ENCODE data around the gene XAB2.
"Not testable (repeated sequence)": the region's sequence is repeated elsewhere in the genome, so short reads cannot be mapped to it uniquely, and the experiment has no call there.

The XAB2 gene

DNA sequence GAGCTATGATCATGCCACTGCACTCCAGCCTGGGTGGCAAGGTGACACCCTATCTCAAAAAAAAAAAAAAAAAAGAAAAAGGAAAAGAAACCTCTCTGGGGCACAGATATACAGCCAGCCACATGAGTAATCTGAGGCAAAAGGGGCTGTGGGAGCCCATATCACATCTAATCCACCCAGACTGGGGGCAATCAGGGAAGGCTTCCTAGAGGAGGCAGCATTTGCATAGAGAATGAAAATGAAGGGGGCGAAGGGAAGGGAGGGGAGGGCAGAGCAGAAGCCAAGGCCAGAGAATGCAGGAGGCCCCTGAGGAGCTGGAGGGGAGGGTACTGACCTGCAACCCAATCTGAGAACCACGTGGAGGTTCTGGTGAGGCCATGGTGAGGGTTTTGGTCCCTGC lies 20.8 kb upstream of the XAB2 start:
- no peaks in the 10 kb centered on the region for H3K9me3 ChIP-seq (ENCODE audit: control insufficient read depth in 1 of 2, low read length in 2 of 2)
- H3K9ac ChIP-seq (ENCODE audit: low read depth in 1 of 2, low read length in 2 of 2): no peak overlapping the region
- H3K4me3 ChIP-seq (ENCODE audit: low read depth in 1 of 2, low read length in 2 of 2): no peak overlapping the region
- H3K27ac ChIP-seq (ENCODE audit: low read depth, low read length): no peak overlapping the region
- no peaks in the 10 kb centered on the region for H3K27me3 ChIP-seq (ENCODE audit: control insufficient read depth in 1 of 2, insufficient read depth in 2 of 2, low read length in 2 of 2)
- peaks cover 0 to 8% of the 10 kb centered on the region in 2 donors for H3K36me3 ChIP-seq (ENCODE audit: control insufficient read depth in 1 of 2, insufficient read depth in 2 of 2, low read length in 2 of 2)
- H3K4me1 ChIP-seq (ENCODE audit: control insufficient read depth in 1 of 2, insufficient read depth in 2 of 2, low read length in 2 of 2): peaks cover 3 to 4% of the 10 kb centered on the region in 2 donors

DNA sequence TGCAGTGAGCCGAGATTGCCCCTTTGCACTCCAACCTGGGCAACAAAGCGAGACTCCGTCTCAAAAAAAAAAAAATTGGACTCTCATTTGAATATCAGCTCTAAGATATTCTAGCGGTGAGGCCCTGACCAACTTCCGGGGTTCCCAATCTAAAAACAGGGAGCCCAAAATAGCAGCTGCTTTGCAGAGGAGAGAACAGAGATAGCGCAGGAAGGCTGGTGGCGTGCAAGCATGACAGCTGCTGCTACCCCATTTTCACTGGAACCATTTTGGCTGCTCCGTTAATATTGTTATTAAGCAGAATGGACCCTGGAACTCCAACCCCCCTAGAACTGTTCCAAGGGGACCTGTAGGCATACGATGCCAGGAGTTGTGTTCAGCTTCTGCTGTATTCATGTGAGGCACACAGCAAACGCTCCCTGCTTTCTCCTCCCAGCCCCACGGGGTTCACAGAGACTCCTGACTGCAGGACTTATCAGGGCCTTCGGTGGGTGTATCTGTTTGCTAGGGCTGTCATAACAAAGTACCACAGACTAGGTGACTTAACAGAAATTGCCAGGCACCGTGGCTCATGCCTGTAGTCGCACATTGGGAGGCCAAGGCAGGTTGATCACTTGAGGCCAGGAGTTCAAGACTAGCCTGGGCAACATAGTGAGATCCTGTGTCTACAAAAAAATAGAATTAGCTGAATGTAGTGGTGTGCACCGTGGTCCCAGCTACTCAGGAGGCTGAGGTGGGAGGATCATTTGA lies 19.1 kb upstream of the XAB2 start:
- Histone ChIP-seq H3K36me3 (ENCODE audit: control insufficient read depth in 1 of 2, insufficient read depth in 2 of 2, low read length in 2 of 2) (peaks cover 0 to 16% of the 10 kb centered on the region in 2 donors), H3K4me1 (ENCODE audit: control insufficient read depth in 1 of 2, insufficient read depth in 2 of 2, low read length in 2 of 2) (peaks cover 3 to 4% of the 10 kb centered on the region in 2 donors), H3K9ac (ENCODE audit: low read depth in 1 of 2, low read length in 2 of 2) (no peak overlapping the region), H3K9me3 (ENCODE audit: control insufficient read depth in 1 of 2, low read length in 2 of 2) (no peaks in the 10 kb centered on the region), H3K4me3 (ENCODE audit: low read depth in 1 of 2, low read length in 2 of 2) (no peak overlapping the region), H3K27ac (ENCODE audit: low read depth, low read length) (no peak overlapping the region), H3K27me3 (ENCODE audit: control insufficient read depth in 1 of 2, insufficient read depth in 2 of 2, low read length in 2 of 2) (no peaks in the 10 kb centered on the region)

DNA sequence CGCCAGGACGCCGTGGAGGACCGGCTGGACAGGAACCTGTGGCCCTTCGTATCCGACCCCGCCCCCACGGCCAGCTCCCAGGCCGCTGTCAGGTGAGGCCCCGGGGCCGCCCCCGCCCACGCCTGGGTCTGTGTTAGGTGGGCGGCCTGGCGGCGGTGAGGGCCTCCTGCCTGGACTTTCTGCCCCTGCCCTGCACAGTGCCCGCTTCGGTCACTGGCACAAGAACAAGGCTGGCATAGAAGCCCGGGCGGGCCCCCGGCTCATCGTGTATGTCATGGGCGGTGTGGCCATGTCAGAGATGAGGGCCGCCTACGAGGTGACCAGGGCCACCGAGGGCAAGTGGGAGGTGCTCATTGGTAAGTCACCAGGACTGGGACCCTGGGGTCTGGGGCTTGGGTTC lies 17.8 kb upstream of the XAB2 start:
- H3K4me1 ChIP-seq (ENCODE audit: control insufficient read depth in 1 of 2, insufficient read depth in 2 of 2, low read length in 2 of 2): peaks cover under 1 to 1% of the 10 kb centered on the region in 2 donors
- no peak overlapping the region for H3K4me3 ChIP-seq (ENCODE audit: low read depth in 1 of 2, low read length in 2 of 2)
- no peak overlapping the region for H3K27ac ChIP-seq (ENCODE audit: low read depth, low read length)
- peaks cover 0 to 25% of the 10 kb centered on the region in 2 donors for H3K36me3 ChIP-seq (ENCODE audit: control insufficient read depth in 1 of 2, insufficient read depth in 2 of 2, low read length in 2 of 2)
- no peaks in the 10 kb centered on the region for H3K9me3 ChIP-seq (ENCODE audit: control insufficient read depth in 1 of 2, low read length in 2 of 2)
- H3K27me3 ChIP-seq (ENCODE audit: control insufficient read depth in 1 of 2, insufficient read depth in 2 of 2, low read length in 2 of 2): no peaks in the 10 kb centered on the region
- H3K9ac ChIP-seq (ENCODE audit: low read depth in 1 of 2, low read length in 2 of 2): no peak overlapping the region

DNA sequence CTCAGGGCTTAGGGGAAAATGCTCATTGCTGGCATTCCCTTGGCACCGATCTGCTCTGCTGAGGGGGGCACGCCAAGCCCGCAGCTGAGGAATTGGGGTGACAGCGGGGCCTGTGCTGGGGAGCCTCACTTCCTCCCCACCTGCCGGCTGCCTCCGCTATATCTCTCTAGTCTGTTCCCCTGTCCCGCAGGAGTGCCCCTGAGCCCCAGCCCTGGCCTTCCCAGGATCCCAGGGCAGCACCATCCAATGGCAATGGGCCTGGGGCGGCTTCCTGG lies 17.0 kb upstream of the XAB2 start:
- Histone ChIP-seq H3K9me3 (ENCODE audit: control insufficient read depth in 1 of 2, low read length in 2 of 2) (no peaks in the 10 kb centered on the region), H3K27ac (ENCODE audit: low read depth, low read length) (no peak overlapping the region), H3K9ac (ENCODE audit: low read depth in 1 of 2, low read length in 2 of 2) (no peak overlapping the region), H3K27me3 (ENCODE audit: control insufficient read depth in 1 of 2, insufficient read depth in 2 of 2, low read length in 2 of 2) (no peaks in the 10 kb centered on the region), H3K4me3 (ENCODE audit: low read depth in 1 of 2, low read length in 2 of 2) (no peak overlapping the region), H3K4me1 (ENCODE audit: control insufficient read depth in 1 of 2, insufficient read depth in 2 of 2, low read length in 2 of 2) (no peaks in the 10 kb centered on the region), H3K36me3 (ENCODE audit: control insufficient read depth in 1 of 2, insufficient read depth in 2 of 2, low read length in 2 of 2) (peaks cover 0 to 28% of the 10 kb centered on the region in 2 donors)

DNA sequence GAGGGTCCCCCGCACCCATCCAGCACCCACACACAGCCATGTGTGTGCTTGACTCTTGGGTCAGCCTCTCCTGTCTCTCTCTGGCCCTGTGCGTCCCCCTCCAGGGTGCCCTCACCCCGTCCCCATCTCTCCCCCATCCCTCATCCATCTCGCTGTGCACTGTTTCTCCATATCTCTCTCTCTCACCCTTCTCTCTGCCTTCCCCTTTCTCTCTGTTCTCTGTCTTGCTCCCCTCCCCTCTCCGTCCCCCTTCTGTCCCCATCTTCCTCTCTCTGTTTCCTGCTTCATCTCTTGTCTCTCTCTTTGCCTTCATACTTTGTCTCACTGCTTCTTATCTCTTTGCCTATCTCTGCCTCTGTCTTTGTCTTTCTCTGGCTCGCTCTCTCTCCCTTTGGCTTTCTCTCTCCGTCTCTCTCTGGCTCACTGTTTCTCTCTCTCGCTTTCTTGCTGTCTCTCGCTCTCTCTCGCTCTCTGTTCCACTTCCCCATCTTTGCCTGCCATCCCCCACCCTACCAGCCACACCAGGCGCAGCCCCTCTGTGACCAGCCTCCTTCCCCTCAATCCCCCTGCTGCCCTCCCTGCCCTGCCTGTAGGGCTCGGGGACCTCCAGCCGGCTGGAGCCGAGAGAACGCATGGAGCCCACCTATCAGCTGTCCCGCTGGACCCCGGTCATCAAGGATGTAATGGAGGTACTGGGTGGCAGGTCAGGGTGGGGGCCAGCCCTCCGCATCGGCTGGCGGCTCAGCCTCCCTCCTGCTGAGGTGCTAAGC lies 16.5 kb upstream of the XAB2 start:
- Histone ChIP-seq H3K4me1 (ENCODE audit: control insufficient read depth in 1 of 2, insufficient read depth in 2 of 2, low read length in 2 of 2) (no peaks in the 10 kb centered on the region), H3K27ac (ENCODE audit: low read depth, low read length) (no peak overlapping the region), H3K4me3 (ENCODE audit: low read depth in 1 of 2, low read length in 2 of 2) (no peak overlapping the region), H3K9me3 (ENCODE audit: control insufficient read depth in 1 of 2, low read length in 2 of 2) (no peaks in the 10 kb centered on the region), H3K9ac (ENCODE audit: low read depth in 1 of 2, low read length in 2 of 2) (no peak overlapping the region), H3K36me3 (ENCODE audit: control insufficient read depth in 1 of 2, insufficient read depth in 2 of 2, low read length in 2 of 2) (peaks cover 0 to 28% of the 10 kb centered on the region in 2 donors), H3K27me3 (ENCODE audit: control insufficient read depth in 1 of 2, insufficient read depth in 2 of 2, low read length in 2 of 2) (no peaks in the 10 kb centered on the region)

DNA sequence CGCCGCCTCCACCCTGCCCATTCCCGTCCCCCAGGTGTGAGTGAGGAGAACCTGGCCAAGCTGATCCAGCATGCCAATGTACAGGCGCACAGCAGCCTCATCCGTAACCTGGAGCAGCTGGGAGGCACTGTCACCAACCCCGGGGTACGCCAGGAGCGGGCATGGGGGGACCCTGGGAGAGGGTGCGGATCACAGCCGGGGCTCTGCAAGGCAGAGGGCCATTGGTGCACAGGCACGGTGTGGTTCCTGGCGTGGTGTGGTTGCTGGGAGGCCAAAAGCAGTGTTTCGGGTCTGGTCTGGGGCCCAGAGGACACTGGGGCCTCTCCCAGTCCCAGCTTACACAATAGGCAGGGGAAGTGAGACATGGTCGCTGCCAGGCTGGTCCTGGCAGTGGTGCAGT lies 15.8 kb upstream of the XAB2 start:
- Histone ChIP-seq H3K27me3 (ENCODE audit: control insufficient read depth in 1 of 2, insufficient read depth in 2 of 2, low read length in 2 of 2) (peaks cover 0 to 3% of the 10 kb centered on the region in 2 donors), H3K36me3 (ENCODE audit: control insufficient read depth in 1 of 2, insufficient read depth in 2 of 2, low read length in 2 of 2) (peaks cover 0 to 32% of the 10 kb centered on the region in 2 donors), H3K4me1 (ENCODE audit: control insufficient read depth in 1 of 2, insufficient read depth in 2 of 2, low read length in 2 of 2) (peaks cover 0 to 3% of the 10 kb centered on the region in 2 donors), H3K4me3 (ENCODE audit: low read depth in 1 of 2, low read length in 2 of 2) (no peak overlapping the region), H3K27ac (ENCODE audit: low read depth, low read length) (no peak overlapping the region), H3K9ac (ENCODE audit: low read depth in 1 of 2, low read length in 2 of 2) (no peak overlapping the region), H3K9me3 (ENCODE audit: control insufficient read depth in 1 of 2, low read length in 2 of 2) (no peaks in the 10 kb centered on the region)

DNA sequence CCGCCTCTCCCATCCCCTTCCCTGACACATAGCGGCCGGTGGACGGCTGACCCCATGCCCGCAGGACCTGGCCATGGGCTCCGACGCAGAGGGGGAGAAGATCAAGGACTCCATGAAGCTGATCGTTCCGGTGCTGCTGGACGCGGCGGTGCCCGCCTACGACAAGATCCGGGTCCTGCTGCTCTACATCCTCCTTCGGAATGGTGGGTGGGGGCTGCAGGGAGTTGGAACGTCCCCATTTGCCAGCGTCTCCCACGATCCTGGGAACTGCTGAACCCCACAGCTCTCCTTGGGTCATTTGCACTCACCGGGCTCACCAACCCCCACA lies 15.2 kb upstream of the XAB2 start:
- H3K9ac ChIP-seq (ENCODE audit: low read depth in 1 of 2, low read length in 2 of 2): no peak overlapping the region
- H3K4me3 ChIP-seq (ENCODE audit: low read depth in 1 of 2, low read length in 2 of 2): no peak overlapping the region
- H3K27me3 ChIP-seq (ENCODE audit: control insufficient read depth in 1 of 2, insufficient read depth in 2 of 2, low read length in 2 of 2): peaks cover 0 to 7% of the 10 kb centered on the region in 2 donors
- H3K9me3 ChIP-seq (ENCODE audit: control insufficient read depth in 1 of 2, low read length in 2 of 2): peaks cover 0 to 2% of the 10 kb centered on the region in 2 donors
- H3K27ac ChIP-seq (ENCODE audit: low read depth, low read length): no peak overlapping the region
- peaks cover 0 to 38% of the 10 kb centered on the region in 2 donors for H3K36me3 ChIP-seq (ENCODE audit: control insufficient read depth in 1 of 2, insufficient read depth in 2 of 2, low read length in 2 of 2)
- H3K4me1 ChIP-seq (ENCODE audit: control insufficient read depth in 1 of 2, insufficient read depth in 2 of 2, low read length in 2 of 2): peaks cover 0 to 9% of the 10 kb centered on the region in 2 donors

DNA sequence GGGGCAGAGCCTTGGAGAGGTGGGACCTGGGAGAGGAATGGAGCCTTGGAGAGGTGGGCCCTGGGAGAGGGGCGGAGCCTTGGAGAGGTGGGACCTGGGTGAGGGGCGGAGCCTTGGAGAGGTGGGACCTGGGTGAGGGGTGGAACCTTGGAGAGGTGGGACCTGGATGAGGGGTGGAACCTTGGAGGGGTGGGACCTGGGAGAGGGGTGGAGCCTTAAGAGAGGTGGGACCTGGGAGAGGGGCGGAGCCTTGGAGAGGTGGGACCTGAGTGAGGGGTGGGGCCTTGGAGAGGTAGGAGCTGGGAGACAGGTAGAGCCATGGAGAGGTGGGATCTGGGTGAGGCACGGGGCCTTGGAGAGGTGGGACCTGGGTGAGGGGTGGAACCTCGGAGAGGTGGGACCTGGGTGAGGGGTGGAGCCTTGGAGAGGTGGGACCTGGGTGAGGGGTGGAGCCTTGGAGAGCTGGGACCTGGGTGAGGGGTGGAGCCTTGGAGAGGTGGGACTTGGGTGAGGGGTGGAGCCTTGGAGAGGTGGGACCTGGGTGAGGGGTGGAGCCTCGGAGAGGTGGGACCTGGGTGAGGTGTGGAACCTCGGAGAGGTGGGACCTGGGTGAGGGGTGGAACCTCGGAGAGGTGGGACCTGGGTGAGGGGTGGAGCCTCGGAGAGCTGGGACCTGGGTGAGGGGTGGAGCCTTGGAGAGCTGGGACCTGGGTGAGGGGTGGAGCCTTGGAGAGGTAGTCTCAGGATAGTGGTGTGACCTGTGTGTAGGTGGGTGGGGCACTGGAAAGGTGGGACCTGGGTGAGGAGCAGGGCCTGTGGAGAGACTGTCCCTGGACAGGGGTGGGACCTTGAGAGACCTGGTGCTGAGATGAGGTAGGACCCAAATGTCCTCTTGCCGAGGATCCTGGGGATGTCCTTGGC lies 14.5 kb upstream of the XAB2 start:
- not testable (repeated sequence) for H3K27ac ChIP-seq (ENCODE audit: low read depth, low read length); H3K9me3 ChIP-seq (ENCODE audit: control insufficient read depth in 1 of 2, low read length in 2 of 2); H3K27me3 ChIP-seq (ENCODE audit: control insufficient read depth in 1 of 2, insufficient read depth in 2 of 2, low read length in 2 of 2); H3K4me3 ChIP-seq (ENCODE audit: low read depth in 1 of 2, low read length in 2 of 2); H3K4me1 ChIP-seq (ENCODE audit: control insufficient read depth in 1 of 2, insufficient read depth in 2 of 2, low read length in 2 of 2); H3K9ac ChIP-seq (ENCODE audit: low read depth in 1 of 2, low read length in 2 of 2)
- H3K36me3 ChIP-seq (ENCODE audit: control insufficient read depth in 1 of 2, insufficient read depth in 2 of 2, low read length in 2 of 2): peaks cover 0 to 38% of the 10 kb centered on the region in 2 donors

DNA sequence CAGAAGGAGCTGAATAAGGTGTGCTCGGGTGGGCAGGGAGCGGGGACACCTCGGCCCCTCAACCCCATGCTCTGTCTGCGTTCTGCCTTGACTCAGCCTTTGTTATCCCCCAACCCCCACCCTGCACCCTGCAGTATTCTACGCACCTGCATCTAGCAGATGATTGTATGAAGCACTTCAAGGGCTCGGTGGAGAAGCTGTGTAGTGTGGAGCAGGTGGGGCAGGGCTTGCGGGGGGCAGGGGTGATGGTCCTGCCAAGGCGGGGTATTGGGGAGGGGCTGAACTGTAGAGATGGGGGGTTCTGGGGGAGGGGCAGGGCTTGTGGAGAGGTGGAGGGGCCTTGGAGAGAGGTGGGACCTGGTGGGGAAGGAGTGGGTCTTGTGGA lies 13.7 kb upstream of the XAB2 start:
- no peak overlapping the region for H3K27ac ChIP-seq (ENCODE audit: low read depth, low read length)
- H3K9me3 ChIP-seq (ENCODE audit: control insufficient read depth in 1 of 2, low read length in 2 of 2): peaks cover 0 to 2% of the 10 kb centered on the region in 2 donors
- peaks cover 0 to 35% of the 10 kb centered on the region in 2 donors for H3K36me3 ChIP-seq (ENCODE audit: control insufficient read depth in 1 of 2, insufficient read depth in 2 of 2, low read length in 2 of 2)
- no peak overlapping the region for H3K9ac ChIP-seq (ENCODE audit: low read depth in 1 of 2, low read length in 2 of 2)
- H3K4me3 ChIP-seq (ENCODE audit: low read depth in 1 of 2, low read length in 2 of 2): no peak overlapping the region
- H3K4me1 ChIP-seq (ENCODE audit: control insufficient read depth in 1 of 2, insufficient read depth in 2 of 2, low read length in 2 of 2): peaks cover 2 to 15% of the 10 kb centered on the region in 2 donors
- peaks cover 0 to 7% of the 10 kb centered on the region in 2 donors for H3K27me3 ChIP-seq (ENCODE audit: control insufficient read depth in 1 of 2, insufficient read depth in 2 of 2, low read length in 2 of 2)
